Naive thymus-derived CD4-positive, alpha-beta T cell (primary cell): ENCODE data around the gene KDM7A. TPM values are rescaled to one million over a fixed set of nuclear protein-coding genes. Genes with fewer than 3 reads are reported as not detected.

Experiments used
- ATAC-seq: fragments of 150-1000 bp; cut with Tn5 transposase; 2 replicates; pipeline ENCODE4 v1.10.0; 2021; ENCODE audit warnings: mild to moderate bottlenecking, moderate library complexity
- CTCF ChIA-PET: fragments of 350-600 bp; sonication (Branson Sonifier 250); formaldehyde crosslinking; loops from one replicate; lab custom pipeline; 2021; ENCODE audit warnings: antibody characterized with exemption; lab: Charles Lee
- POLR2A ChIA-PET: fragments of 350-600 bp; sonication (Branson Sonifier 250); formaldehyde crosslinking; loops from one replicate; lab custom pipeline; 2021; ENCODE audit warnings: antibody characterized with exemption, inconsistent platforms; lab: Charles Lee
- DNase-seq, 9 donors: peaks; one replicate each; pipeline versions ENCODE4 v3.0.0 to v3.0.0-alpha.2; 2020 to 2022; ENCODE audit warnings: mixed read lengths in 1 of 9
- H3K27ac ChIP-seq: one replicate; pipeline ENCODE4 v1.7.0; 2013; ENCODE audit warnings: mild to moderate bottlenecking, low read depth, low read length, moderate library complexity
- H3K27me3 ChIP-seq, 2 donors: one replicate each; pipeline ENCODE4 v1.7.0; 2013; ENCODE audit warnings: low read length in 2 of 2, mild to moderate bottlenecking in 2 of 2, moderate library complexity in 2 of 2; ENCODE audit not compliant: control insufficient read depth in 2 of 2, insufficient read depth in 2 of 2
- H3K36me3 ChIP-seq, 3 experiments: 1 replicate in 2 of 3; 2 replicates in 1 of 3; pipeline ENCODE4 v1.7.0; 2013; ENCODE audit warnings: low read length in 3 of 3, mild to moderate bottlenecking in 3 of 3, moderate library complexity in 1 of 3; ENCODE audit not compliant: insufficient read depth in 3 of 3, control insufficient read depth in 2 of 3
- H3K4me1 ChIP-seq, 2 donors: one replicate each; pipeline ENCODE4 v1.7.0; 2013; ENCODE audit warnings: low read length in 2 of 2, mild to moderate bottlenecking in 2 of 2, moderate library complexity in 1 of 2; ENCODE audit not compliant: control insufficient read depth in 2 of 2, insufficient read depth in 2 of 2
- H3K4me3 ChIP-seq: 2 replicates; pipeline ENCODE4 v1.7.0; 2013; ENCODE audit warnings: mild to moderate bottlenecking, low read length
- H3K9me3 ChIP-seq, 3 experiments: 1 replicate in 2 of 3; 2 replicates in 1 of 3; pipeline ENCODE4 v1.7.0; 2013; ENCODE audit warnings: low read length in 3 of 3; ENCODE audit not compliant: control insufficient read depth in 2 of 3
- H3K27ac Mint-ChIP-seq, 9 donors: one replicate each; pipeline ENCODE4 v1.8.0; 2020 to 2022; ENCODE audit warnings: mixed read lengths in 9 of 9, mild to moderate bottlenecking in 8 of 9, moderate library complexity in 5 of 9, inconsistent platforms in 2 of 9
- H3K27me3 Mint-ChIP-seq, 5 donors: one replicate each; pipeline ENCODE4 v1.8.0; 2021 to 2022; ENCODE audit warnings: mixed read lengths in 5 of 5, mild to moderate bottlenecking in 1 of 5
- H3K36me3 Mint-ChIP-seq, 5 donors: one replicate each; pipeline ENCODE4 v1.8.0; 2020 to 2022; ENCODE audit warnings: mixed read lengths in 5 of 5, mild to moderate bottlenecking in 3 of 5, inconsistent platforms in 1 of 5
- H3K4me1 Mint-ChIP-seq, 7 donors: one replicate each; pipeline ENCODE4 v1.8.0; 2020 to 2022; ENCODE audit warnings: mixed read lengths in 7 of 7, mild to moderate bottlenecking in 3 of 7, inconsistent platforms in 1 of 7
- H3K4me3 Mint-ChIP-seq, 10 donors: one replicate each; pipeline ENCODE4 v1.8.0; 2020 to 2022; ENCODE audit warnings: mild to moderate bottlenecking in 10 of 10, mixed read lengths in 10 of 10, moderate library complexity in 6 of 10, inconsistent platforms in 2 of 10
- H3K9me3 Mint-ChIP-seq, 11 donors: one replicate each; pipeline ENCODE4 v1.8.0; 2020 to 2022; ENCODE audit warnings: mixed read lengths in 11 of 11, mild to moderate bottlenecking in 4 of 11, inconsistent platforms in 1 of 11, moderate library complexity in 1 of 11
- intact Hi-C, 2 donors: fragments of 100-400 bp; cut with micrococcal nuclease; formaldehyde crosslinking; loops; one replicate each; pipeline ENCODE4 v1.15.1; 2023
- polyA plus RNA-seq, 2 donors: library from polyadenylated mRNA; unstranded; fragments of 300-500 nt; fragmentation: Illumina TruSeq; gene quantifications; one replicate each; pipeline ENCODE4 v1.2.3, GENCODE V29; 2021
- total RNA-seq, 6 experiments: library from RNA in 5 of 6; stranded (reverse) in 5 of 6; gene quantifications; 1 replicate in 5 of 6; 2 replicates in 1 of 6; pipeline ENCODE4 v1.2.3 and lab custom pipeline; 2021 to 2026

Gene KDM7A
- total and polyA plus RNA-seq, 7 experiments from 2014 or later, result 5.4 to 62.5 (median 40.5) TPM

DNA sequence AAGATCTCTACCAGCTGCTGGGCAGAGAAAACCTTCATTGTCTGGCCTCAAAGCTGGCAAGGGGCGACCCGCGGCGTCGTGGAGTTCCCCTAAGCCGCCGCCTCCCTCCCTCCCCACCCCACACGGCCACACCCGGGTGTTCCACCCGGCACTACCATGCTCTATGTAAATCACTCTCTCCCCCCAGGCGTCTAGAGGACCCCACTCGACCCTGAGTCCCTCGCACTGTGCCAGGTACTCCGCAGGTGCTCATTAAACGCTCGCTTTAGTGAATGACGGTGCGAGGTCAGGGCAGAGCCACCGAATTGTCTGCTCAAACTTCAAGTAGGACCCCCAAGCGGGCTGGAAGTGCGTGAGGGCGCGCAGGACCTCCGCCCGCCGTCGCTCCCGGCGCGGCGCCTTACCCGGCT, 114.7 kb downstream of the KDM7A start:
- H3K9me3 ChIP-seq, result peaks cover 0 to 5% (median 0%) of the 10 kb centered on the region in 3 experiments
- ATAC-seq (peak; percentile 64), DNase-seq (peak in 2 of 9 donors; percentile 22 to 62)
- no peaks in the 10 kb centered on the region for H3K27me3 ChIP-seq
- H3K4me1 ChIP-seq, result peaks cover 32 to 38% of the 10 kb centered on the region in 2 donors
- Mint-ChIP-seq H3K4me3 (peak overlapping the region; percentile 67 to 94 (median 90)), H3K9me3 (peaks cover 6 to 17% (median 13%) of the 10 kb centered on the region in 11 donors), H3K4me1 (peaks cover 35 to 60% (median 52%) of the 10 kb centered on the region in 7 donors), H3K27ac (peak overlapping the region; percentile 80 to 95 (median 92)), H3K27me3 (peaks cover 0 to 7% (median 0%) of the 10 kb centered on the region in 5 donors), H3K36me3 (peaks cover 6 to 39% (median 12%) of the 10 kb centered on the region in 5 donors)
- ChIA-PET CTCF (no interaction called here), POLR2A (interaction anchor here (0.7 to 1.8 kb wide), 7 partner anchors 9 to 168 kb away, joined by 3 to 9 read pairs (median 4); partner anchors contain the start of gene KDM7A)
- peaks cover 0 to 5% (median 0%) of the 10 kb centered on the region in 3 experiments for H3K36me3 ChIP-seq
- peak overlapping the region; percentile 79 for H3K4me3 ChIP-seq
- intact Hi-C loops, result loop anchor here (1.0 to 10.0 kb wide), 24 partner anchors 8 to 1600 kb away; partner anchors contain the start of genes FMC1 (in 2 of the 2), ADCK2 (in 1 of the 2), AGK (in 1 of the 2) and LUC7L2 (in 1 of the 2)
- peak overlapping the region; percentile 81 for H3K27ac ChIP-seq

DNA sequence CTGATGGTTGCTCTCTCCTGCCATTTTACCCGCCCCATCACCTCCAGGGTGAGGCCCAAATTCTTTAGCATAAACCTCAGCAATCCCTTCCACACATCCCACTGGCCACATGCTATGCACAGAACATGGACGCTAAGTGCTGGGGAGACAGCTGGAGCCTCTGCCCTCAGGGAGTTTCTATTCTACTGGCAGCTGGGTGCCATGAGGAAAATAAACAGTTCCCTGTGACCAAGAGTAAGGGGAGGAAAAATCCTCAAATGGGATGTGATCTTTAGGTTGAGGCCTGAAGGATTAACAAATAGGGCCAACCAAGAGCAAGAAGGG, 115.2 kb downstream of the KDM7A start:
- no peak for ATAC-seq
- Histone ChIP-seq H3K27me3 (no peaks in the 10 kb centered on the region), H3K4me1 (peaks cover 32 to 38% of the 10 kb centered on the region in 2 donors), H3K36me3 (peaks cover 0 to 11% (median under 1%) of the 10 kb centered on the region in 3 experiments), H3K4me3 (peak overlapping the region; percentile 79), H3K27ac (peak overlapping the region; percentile 81), H3K9me3 (no peaks in the 10 kb centered on the region)
- Mint-ChIP-seq H3K27me3 (peaks cover 0 to 2% (median 0%) of the 10 kb centered on the region in 5 donors), H3K36me3 (peaks cover 5 to 36% (median 8%) of the 10 kb centered on the region in 5 donors), H3K9me3 (peaks cover 1 to 11% (median 7%) of the 10 kb centered on the region in 11 donors), H3K4me3 (peak overlapping the region; percentile 67 to 94 (median 90)), H3K4me1 (peaks cover 40 to 66% (median 56%) of the 10 kb centered on the region in 7 donors), H3K27ac (peak overlapping the region; percentile 80 to 95 (median 92))
- DNase-seq, result no peak
- intact Hi-C loops, result loop anchor here (5.0 to 10.0 kb wide), 13 partner anchors 241 to 1599 kb away; partner anchors contain the start of genes ADCK2 (in 1 of the 2), AGK (in 1 of the 2), FMC1 (in 1 of the 2) and LUC7L2 (in 1 of the 2)
- POLR2A ChIA-PET, result interaction anchor here (0.6 to 1.8 kb wide), 4 partner anchors 9 to 169 kb away, joined by 3 to 9 read pairs (median 3); partner anchors contain the start of gene KDM7A
- CTCF ChIA-PET, result no interaction called here

DNA sequence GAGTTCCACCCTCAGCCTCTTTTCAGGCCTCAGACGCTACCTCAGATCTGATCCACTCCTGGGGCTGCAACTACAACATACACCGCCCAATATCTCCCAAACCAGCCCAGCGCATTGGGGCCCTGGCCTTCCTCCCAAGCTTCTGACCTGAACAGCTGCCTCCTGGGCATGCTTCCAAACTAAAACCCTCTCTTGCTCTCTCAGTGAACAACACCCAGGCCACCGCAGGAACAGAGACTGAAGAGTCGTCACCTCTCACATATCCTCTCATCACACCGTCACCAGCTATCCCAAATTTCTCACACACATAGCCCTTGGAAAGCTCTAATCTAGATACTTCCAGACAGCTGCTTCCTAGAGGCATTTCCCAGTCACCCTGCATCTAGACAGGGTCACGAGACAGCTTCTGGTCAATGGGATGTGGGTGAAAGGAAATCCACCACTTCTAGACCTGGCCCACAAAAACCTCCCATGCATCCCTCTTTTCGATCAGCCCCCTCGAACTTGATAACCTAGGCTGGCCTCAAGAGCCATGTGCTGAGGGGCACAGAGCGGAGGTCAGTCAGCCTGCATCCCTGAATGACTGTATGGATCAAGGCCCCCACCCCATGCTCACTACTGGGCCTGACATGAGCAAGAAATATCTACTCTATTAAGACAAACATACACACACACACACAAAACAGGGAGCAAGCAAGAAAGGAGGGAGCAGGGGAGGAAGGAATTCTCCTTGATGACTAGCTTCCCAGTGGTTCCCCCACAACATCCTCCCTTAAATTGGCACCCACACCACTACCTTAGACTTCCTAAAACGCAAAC, 115.8 kb downstream of the KDM7A start:
- Histone ChIP-seq H3K4me1 (peaks cover 32 to 38% of the 10 kb centered on the region in 2 donors), H3K27ac (peak overlapping the region; percentile 81), H3K4me3 (peak overlapping the region; percentile 79), H3K9me3 (no peaks in the 10 kb centered on the region), H3K36me3 (peaks cover 0 to 17% (median 3%) of the 10 kb centered on the region in 3 experiments), H3K27me3 (no peaks in the 10 kb centered on the region)
- peaks cover 0 to 5% (median 4%) of the 10 kb centered on the region in 11 donors for H3K9me3 Mint-ChIP-seq
- H3K27me3 Mint-ChIP-seq, result no peaks in the 10 kb centered on the region
- DNase-seq (no peak), ATAC-seq (no peak)
- peaks cover under 1 to 33% (median 9%) of the 10 kb centered on the region in 5 donors for H3K36me3 Mint-ChIP-seq
- ChIA-PET POLR2A (interaction anchor here (0.6 to 1.8 kb wide), 3 partner anchors 114 to 170 kb away, joined by 3 to 9 read pairs (median 3); partner anchors contain the start of gene KDM7A), CTCF (no interaction called here)
- peak overlapping the region; percentile 67 to 94 (median 90) for H3K4me3 Mint-ChIP-seq
- intact Hi-C loops, result loop anchor here (5.0 to 10.0 kb wide), 13 partner anchors 241 to 1599 kb away; partner anchors contain the start of genes ADCK2 (in 1 of the 2), AGK (in 1 of the 2), FMC1 (in 1 of the 2) and LUC7L2 (in 1 of the 2)
- H3K27ac Mint-ChIP-seq, result peak overlapping the region; percentile 80 to 95 (median 92)
- H3K4me1 Mint-ChIP-seq, result peaks cover 44 to 71% (median 59%) of the 10 kb centered on the region in 7 donors

DNA sequence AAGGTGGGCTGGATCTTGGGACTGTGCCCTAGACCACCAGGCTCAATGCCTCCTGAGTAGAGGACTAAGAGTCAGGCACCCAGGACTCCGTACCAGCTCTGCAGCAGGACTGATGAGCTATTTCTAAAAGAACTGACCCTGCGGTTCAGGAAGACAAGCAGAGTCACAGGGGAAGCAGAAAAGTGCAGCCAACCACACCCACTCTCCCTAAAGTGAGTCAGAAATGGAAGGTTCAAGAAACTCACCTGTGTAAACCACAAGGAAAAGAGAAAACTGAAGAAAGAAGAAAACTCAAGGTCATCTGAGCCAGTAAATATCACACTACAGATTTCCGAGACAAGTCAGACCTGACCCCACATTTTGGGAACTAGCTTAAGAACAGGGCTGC, 116.5 kb downstream of the KDM7A start:
- Mint-ChIP-seq H3K36me3 (peaks cover 4 to 32% (median 9%) of the 10 kb centered on the region in 5 donors), H3K4me3 (peak overlapping the region; percentile 67 to 94 (median 90)), H3K9me3 (peaks cover 0 to 5% (median 0%) of the 10 kb centered on the region in 11 donors), H3K27ac (peak overlapping the region; percentile 77 to 95 (median 89)), H3K27me3 (no peaks in the 10 kb centered on the region), H3K4me1 (peaks cover 44 to 78% (median 64%) of the 10 kb centered on the region in 7 donors)
- H3K4me3 ChIP-seq, result no peak overlapping the region
- no peak overlapping the region for H3K27ac ChIP-seq
- peaks cover 0 to 23% (median 3%) of the 10 kb centered on the region in 3 experiments for H3K36me3 ChIP-seq
- ChIA-PET POLR2A (interaction anchor here (0.6 kb wide), 1 partner anchor 115 kb away, joined by 3 read pairs; no protein-coding TSS in a partner anchor), CTCF (no interaction called here)
- intact Hi-C loops, result loop anchor here (5.0 to 10.0 kb wide), 13 partner anchors 242 to 1598 kb away; partner anchors contain the start of genes ADCK2 (in 1 of the 2), AGK (in 1 of the 2), FMC1 (in 1 of the 2) and LUC7L2 (in 1 of the 2)
- H3K4me1 ChIP-seq, result peaks cover 32 to 38% of the 10 kb centered on the region in 2 donors
- H3K27me3 ChIP-seq, result no peaks in the 10 kb centered on the region
- no peaks in the 10 kb centered on the region for H3K9me3 ChIP-seq
- DNase-seq (no peak), ATAC-seq (no peak)

DNA sequence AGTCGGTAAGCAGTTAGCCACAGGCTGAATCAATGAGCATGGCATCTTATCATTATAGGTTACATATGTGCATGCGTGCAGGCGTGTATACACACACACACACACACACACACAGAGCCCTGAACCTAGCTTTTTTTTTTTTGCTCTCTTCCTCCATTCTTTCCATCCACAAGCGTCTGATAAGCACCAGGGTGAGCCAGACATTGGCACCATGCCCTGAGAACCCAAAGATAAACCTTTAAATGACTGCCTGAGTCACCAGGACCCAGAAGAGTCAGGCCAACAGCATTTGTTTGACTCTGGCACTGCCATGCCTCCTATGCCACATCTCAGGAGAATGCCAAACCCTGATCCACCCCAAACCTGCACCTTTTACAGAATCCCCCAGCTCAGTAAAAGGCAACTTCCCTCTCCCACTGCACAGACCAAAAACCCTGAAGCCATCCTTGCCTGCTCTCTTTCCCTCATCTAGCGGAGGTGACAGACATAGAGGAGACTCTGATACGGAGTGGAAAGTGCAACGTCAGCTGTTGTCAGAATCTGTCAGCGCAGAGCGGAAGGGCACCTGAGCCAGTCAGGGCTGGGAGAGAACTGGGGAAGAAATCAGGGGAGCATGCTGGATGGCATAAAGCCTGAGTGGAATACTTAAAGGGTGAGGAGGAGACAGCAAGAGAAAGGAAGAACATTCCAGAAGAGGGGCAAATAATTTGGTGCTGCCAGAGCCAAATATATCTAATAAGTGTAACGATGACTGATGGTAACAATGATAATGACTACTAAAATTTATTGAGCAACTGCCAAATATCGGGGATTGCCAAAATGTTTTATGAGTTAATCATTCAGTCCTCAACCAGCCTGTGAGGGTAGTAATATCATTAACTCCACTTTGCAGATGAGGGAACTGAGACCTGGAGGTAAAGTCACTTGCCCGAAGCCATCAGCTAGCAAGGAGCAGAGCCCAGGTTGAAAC, 117.2 kb downstream of the KDM7A start:
- CTCF ChIA-PET, result no interaction called here
- H3K4me1 ChIP-seq, result peaks cover 36 to 40% of the 10 kb centered on the region in 2 donors
- peak in 3 of 9 donors; percentile 20 to 45 (median 25) for DNase-seq

More for the DNA sequence above, 117.2 kb downstream of the KDM7A start:
- no peaks in the 10 kb centered on the region for H3K9me3 ChIP-seq
- peaks cover 0 to 27% (median 3%) of the 10 kb centered on the region in 3 experiments for H3K36me3 ChIP-seq
- POLR2A ChIA-PET, result interaction anchor here (0.6 kb wide), 1 partner anchor 116 kb away, joined by 3 read pairs; no protein-coding TSS in a partner anchor
- Mint-ChIP-seq H3K9me3 (peaks cover 0 to 5% (median 0%) of the 10 kb centered on the region in 11 donors), H3K36me3 (peaks cover 4 to 35% (median 10%) of the 10 kb centered on the region in 5 donors), H3K27ac (peak overlapping the region; percentile 59 to 94 (median 86)), H3K4me3 (peak overlapping the region; percentile 67 to 94 (median 89)), H3K4me1 (peaks cover 44 to 82% (median 69%) of the 10 kb centered on the region in 7 donors), H3K27me3 (no peaks in the 10 kb centered on the region)
- H3K27me3 ChIP-seq, result no peaks in the 10 kb centered on the region
- ATAC-seq, result no peak
- intact Hi-C loops, result loop anchor here (5.0 to 10.0 kb wide), 14 partner anchors 243 to 1597 kb away; partner anchors contain the start of genes ADCK2 (in 1 of the 2), AGK (in 1 of the 2), BRAF (in 1 of the 2) and FMC1 (in 1 of the 2)
- H3K4me3 ChIP-seq, result no peak overlapping the region
- H3K27ac ChIP-seq, result no peak overlapping the region
